Activated T-cell treated with anti-CD3 and anti-CD28 coated beads, Interleukin-2, amount 50 U/mL, for 24 hours (primary cell): ENCODE results near the gene RNF40.
A peak's percentile ranks its signal among the peaks of the same experiment; 100 is the strongest.

Source experiments
- DNase-seq: peaks from one replicate; pipeline ENCODE4 v3.0.0-alpha.2; 2020
- H3K27ac Mint-ChIP-seq: 2 replicates; pipeline ENCODE4 v1.8.0; 2020; ENCODE audit warnings: mild to moderate bottlenecking, mixed read lengths
- H3K27me3 Mint-ChIP-seq: 2 replicates; pipeline ENCODE4 v1.8.0; 2020; ENCODE audit warnings: mixed read lengths
- H3K36me3 Mint-ChIP-seq: 2 replicates; pipeline ENCODE4 v1.8.0; 2020; ENCODE audit warnings: low read depth, mixed read lengths
- H3K4me1 Mint-ChIP-seq: 2 replicates; pipeline ENCODE4 v1.8.0; 2020; ENCODE audit warnings: low read depth, mixed read lengths
- H3K4me3 Mint-ChIP-seq: 2 replicates; pipeline ENCODE4 v1.8.0; 2020; ENCODE audit warnings: mild to moderate bottlenecking, moderate library complexity, mixed read lengths
- H3K9me3 Mint-ChIP-seq: 2 replicates; pipeline ENCODE4 v1.8.0; 2020; ENCODE audit warnings: mixed read lengths

RNF40 gene

GRCh38 chr16:30731411-30731810, 30.7 kb upstream of the RNF40 start:
- Mint-ChIP-seq H3K4me1 (peaks cover 12% of the 10 kb centered on the region), H3K9me3 (no peaks in the 10 kb centered on the region), H3K27me3 (no peaks in the 10 kb centered on the region), H3K27ac (peak overlapping the region; percentile 47), H3K36me3 (peaks cover 97% of the 10 kb centered on the region), H3K4me3 (no peak overlapping the region)
- no peak for DNase-seq

- peaks cover 96% of the 10 kb centered on the region for H3K36me3 Mint-ChIP-seq
- no peak overlapping the region for H3K4me3 Mint-ChIP-seq
- no peaks in the 10 kb centered on the region for H3K27me3 Mint-ChIP-seq
- peak overlapping the region; percentile 63 for H3K27ac Mint-ChIP-seq
- H3K9me3 Mint-ChIP-seq: no peaks in the 10 kb centered on the region
- peaks cover 21% of the 10 kb centered on the region for H3K4me1 Mint-ChIP-seq
- no peak for DNase-seq
These were observed 24.9 kb upstream of the RNF40 start for GRCh38 chr16:30736995-30737793.

DNA sequence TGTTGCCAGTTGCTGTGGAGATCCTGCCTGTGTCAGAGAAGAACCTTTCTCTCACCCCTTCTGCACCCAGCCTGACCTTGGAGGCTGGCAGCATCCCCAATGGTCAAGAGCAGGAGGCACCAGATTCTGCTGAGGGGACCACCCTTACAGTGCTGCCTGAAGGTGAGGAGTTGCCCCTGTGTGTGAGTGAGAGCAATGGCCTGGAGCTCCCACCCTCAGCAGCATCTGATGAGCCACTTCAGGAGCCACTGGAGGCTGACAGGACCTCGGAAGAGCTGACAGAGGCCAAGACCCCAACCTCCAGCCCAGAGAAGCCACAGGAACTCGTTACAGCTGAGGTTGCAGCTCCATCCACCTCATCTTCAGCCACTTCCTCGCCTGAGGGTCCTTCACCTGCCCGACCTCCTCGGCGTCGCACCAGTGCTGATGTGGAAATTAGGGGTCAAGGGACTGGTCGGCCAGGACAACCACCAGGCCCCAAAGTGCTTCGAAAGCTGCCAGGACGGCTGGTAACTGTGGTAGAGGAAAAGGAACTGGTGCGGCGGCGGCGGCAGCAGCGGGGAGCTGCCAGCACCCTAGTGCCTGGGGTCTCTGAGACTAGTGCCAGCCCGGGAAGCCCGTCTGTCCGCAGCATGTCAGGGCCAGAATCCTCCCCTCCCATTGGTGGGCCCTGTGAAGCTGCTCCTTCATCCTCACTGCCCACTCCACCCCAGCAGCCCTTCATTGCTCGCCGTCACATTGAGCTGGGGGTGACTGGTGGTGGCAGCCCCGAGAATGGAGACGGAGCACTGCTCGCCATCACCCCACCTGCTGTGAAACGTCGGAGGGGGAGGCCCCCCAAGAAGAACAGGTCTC, 24.1 kb upstream of the RNF40 start:
- no peaks in the 10 kb centered on the region for H3K9me3 Mint-ChIP-seq
- DNase-seq: no peak
- H3K4me3 Mint-ChIP-seq: no peak overlapping the region
- peaks cover 21% of the 10 kb centered on the region for H3K4me1 Mint-ChIP-seq
- no peaks in the 10 kb centered on the region for H3K27me3 Mint-ChIP-seq
- H3K36me3 Mint-ChIP-seq: peaks cover 96% of the 10 kb centered on the region
- peak overlapping the region; percentile 63 for H3K27ac Mint-ChIP-seq

- DNase-seq: no peak
- peaks cover 94% of the 10 kb centered on the region for H3K36me3 Mint-ChIP-seq
- H3K27ac Mint-ChIP-seq: peak overlapping the region; percentile 50
- no peaks in the 10 kb centered on the region for H3K9me3 Mint-ChIP-seq
- H3K4me1 Mint-ChIP-seq: peaks cover 21% of the 10 kb centered on the region
- H3K27me3 Mint-ChIP-seq: no peaks in the 10 kb centered on the region
- no peak overlapping the region for H3K4me3 Mint-ChIP-seq
These were observed 22.9 kb upstream of the RNF40 start for GRCh38 chr16:30738984-30739951.

- no peak for DNase-seq
- no peak overlapping the region for H3K4me3 Mint-ChIP-seq
- no peaks in the 10 kb centered on the region for H3K9me3 Mint-ChIP-seq
- peaks cover 92% of the 10 kb centered on the region for H3K36me3 Mint-ChIP-seq
- H3K27ac Mint-ChIP-seq: peak overlapping the region; percentile 85
- H3K27me3 Mint-ChIP-seq: no peaks in the 10 kb centered on the region
- H3K4me1 Mint-ChIP-seq: peaks cover 21% of the 10 kb centered on the region
These were observed 21.5 kb upstream of the RNF40 start for GRCh38 chr16:30740364-30741251.

- peaks cover 21% of the 10 kb centered on the region for H3K4me1 Mint-ChIP-seq
- peak overlapping the region; percentile 31 for H3K27ac Mint-ChIP-seq
- H3K36me3 Mint-ChIP-seq: peaks cover 84% of the 10 kb centered on the region
- H3K4me3 Mint-ChIP-seq: no peak overlapping the region
- no peaks in the 10 kb centered on the region for H3K9me3 Mint-ChIP-seq
- H3K27me3 Mint-ChIP-seq: no peaks in the 10 kb centered on the region
- DNase-seq: no peak
These were observed 20.6 kb upstream of the RNF40 start for GRCh38 chr16:30741461-30741914.

GRCh38 chr16:30743716-30744115, 18.4 kb upstream of the RNF40 start:
- H3K4me3 Mint-ChIP-seq: no peak overlapping the region
- H3K27ac Mint-ChIP-seq: peak overlapping the region; percentile 70
- H3K4me1 Mint-ChIP-seq: peaks cover 33% of the 10 kb centered on the region
- no peaks in the 10 kb centered on the region for H3K27me3 Mint-ChIP-seq
- no peaks in the 10 kb centered on the region for H3K9me3 Mint-ChIP-seq
- DNase-seq: no peak
- H3K36me3 Mint-ChIP-seq: peaks cover 69% of the 10 kb centered on the region

DNA sequence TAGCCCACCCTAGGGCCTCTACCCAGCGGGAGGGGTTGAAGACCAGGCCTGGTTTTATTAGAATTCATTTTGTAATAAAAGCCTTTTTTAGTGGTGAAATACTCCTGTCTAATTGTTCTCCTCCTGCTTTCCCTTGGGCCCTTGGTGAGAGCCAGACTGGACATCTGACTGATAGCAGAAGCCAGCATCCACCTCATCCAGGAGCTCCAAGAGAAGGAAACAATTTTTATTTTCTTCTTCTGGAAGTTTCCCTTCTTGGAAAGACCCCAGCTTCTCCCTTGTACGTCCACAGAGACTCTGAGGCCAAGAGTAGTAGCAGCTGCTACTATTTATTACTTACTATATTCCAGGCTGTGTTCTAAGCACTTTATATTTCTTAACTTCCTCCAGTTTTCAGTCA, 17.9 kb upstream of the RNF40 start:
- Mint-ChIP-seq H3K36me3 (peaks cover 65% of the 10 kb centered on the region), H3K4me1 (peaks cover 32% of the 10 kb centered on the region), H3K27me3 (no peaks in the 10 kb centered on the region), H3K27ac (peak overlapping the region; percentile 71), H3K9me3 (no peaks in the 10 kb centered on the region), H3K4me3 (no peak overlapping the region)
- no peak for DNase-seq

- H3K36me3 Mint-ChIP-seq: peaks cover 65% of the 10 kb centered on the region
- peaks cover 38% of the 10 kb centered on the region for H3K4me1 Mint-ChIP-seq
- H3K27me3 Mint-ChIP-seq: no peaks in the 10 kb centered on the region
- no peak overlapping the region for H3K4me3 Mint-ChIP-seq
- DNase-seq: no peak
- H3K27ac Mint-ChIP-seq: peak overlapping the region; percentile 50
- no peaks in the 10 kb centered on the region for H3K9me3 Mint-ChIP-seq
These were observed 17.0 kb upstream of the RNF40 start for GRCh38 chr16:30745082-30745481.

DNA sequence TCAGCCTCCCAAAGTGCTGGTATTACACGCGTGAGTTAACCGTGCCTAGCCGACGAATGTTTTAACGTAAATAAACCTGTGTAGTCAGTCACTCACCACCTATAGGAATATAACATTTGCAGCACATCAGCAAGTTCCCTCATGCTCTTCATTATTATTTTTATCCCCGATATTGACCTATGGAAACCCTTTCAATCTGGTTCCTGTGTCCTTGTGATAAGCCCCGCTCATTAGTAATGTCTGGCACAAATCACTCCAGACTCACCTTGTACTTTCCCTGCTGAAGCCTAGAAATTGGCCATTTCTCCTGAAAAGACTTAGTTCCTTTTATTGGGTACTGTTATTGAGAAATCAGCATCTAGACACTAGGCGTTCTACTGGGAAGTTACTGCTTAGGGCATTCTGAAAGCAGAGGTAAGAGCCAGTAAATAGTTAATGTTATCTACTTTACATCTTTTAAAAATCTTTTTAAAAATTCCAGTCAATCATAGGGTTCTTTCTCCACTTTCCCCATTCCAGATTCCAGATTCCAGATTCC, 15.4 kb upstream of the RNF40 start:
- Mint-ChIP-seq H3K36me3 (peaks cover 65% of the 10 kb centered on the region), H3K27me3 (no peaks in the 10 kb centered on the region), H3K9me3 (no peaks in the 10 kb centered on the region), H3K27ac (no peak overlapping the region), H3K4me1 (peaks cover 28% of the 10 kb centered on the region), H3K4me3 (no peak overlapping the region)
- no peak for DNase-seq

DNA sequence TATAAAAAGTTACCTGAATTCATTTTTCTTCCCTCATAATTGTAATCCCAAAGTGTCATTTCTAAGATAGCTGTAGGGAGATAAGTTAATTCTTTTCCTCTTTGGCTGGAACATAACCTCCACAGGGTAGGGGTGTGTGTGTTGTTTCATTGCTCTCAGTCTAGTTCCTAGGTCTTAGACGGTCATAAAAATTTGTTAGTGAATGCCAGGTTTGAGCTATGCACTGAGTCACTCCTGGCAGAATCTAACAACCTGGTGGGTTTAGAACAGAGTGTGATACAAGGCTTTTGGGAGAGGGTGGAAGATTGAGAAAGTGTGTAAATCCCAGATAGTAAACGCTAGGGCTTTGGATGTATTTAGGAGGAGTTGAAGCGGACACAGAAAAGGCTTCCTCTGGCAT, 14.8 kb upstream of the RNF40 start:
- H3K36me3 Mint-ChIP-seq: peaks cover 64% of the 10 kb centered on the region
- peaks cover 28% of the 10 kb centered on the region for H3K4me1 Mint-ChIP-seq
- no peaks in the 10 kb centered on the region for H3K9me3 Mint-ChIP-seq
- peak overlapping the region; percentile 92 for H3K4me3 Mint-ChIP-seq
- H3K27ac Mint-ChIP-seq: peak overlapping the region; percentile 95
- DNase-seq: no peak
- no peaks in the 10 kb centered on the region for H3K27me3 Mint-ChIP-seq

DNA sequence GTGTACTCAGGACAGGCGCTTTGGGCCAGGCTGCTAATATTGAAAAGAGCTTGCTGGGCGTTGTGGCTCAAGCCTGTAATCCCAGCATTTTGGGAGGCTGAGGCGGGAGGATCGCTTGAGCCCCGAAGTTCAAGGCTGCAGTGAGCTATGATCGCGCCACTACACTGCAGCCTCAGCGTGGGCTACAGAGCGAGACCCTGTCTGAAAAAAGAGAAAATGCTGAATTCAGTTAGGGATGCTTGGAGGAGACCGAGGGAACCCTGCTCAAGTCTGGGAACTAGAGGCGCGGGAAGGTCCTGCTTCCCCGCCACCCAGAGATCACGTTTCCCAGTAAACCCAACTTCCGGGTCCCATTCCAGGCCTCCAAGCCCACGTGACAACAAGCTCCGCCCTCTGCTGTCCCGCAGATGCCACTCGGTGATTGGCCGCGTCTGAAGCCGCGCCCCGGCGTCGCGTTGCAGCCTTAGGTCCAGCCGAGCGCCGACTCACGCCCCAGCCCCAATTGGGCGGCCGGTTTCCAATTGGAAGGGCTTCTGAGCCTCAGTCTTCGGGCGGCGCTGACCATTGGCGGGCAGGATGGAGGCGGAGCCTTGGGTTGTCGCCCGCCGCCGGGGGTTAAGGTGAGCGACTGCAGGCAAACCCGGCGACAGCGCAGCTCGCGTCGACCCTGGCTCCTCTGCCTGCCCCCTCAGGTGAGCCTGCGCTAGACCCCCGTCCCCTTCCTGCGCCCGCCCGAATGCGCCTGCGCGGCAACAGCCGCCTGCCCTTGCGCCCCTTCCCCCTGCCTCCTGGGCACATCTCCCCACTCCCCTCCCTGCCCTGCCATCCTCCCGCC, 14.1 kb upstream of the RNF40 start, which contains the start of gene PHKG2:
Gene PHKG2, plus strand, starts transcription at position 627 of the 835 bp plus-strand sequence. CDS start 396 bp downstream, outside the sequence.
- Mint-ChIP-seq H3K9me3 (no peaks in the 10 kb centered on the region), H3K4me3 (peak within 1 kb of the TSS; percentile 92), H3K27ac (peak within 1 kb of the TSS; percentile 95), H3K27me3 (no peaks in the 10 kb centered on the region), H3K36me3 (peaks cover 64% of the 10 kb centered on the region), H3K4me1 (peaks cover 28% of the 10 kb centered on the region)
- peak; percentile 97 for DNase-seq
